ENCODE results near the gene UCP3.

Gene UCP3

DNA sequence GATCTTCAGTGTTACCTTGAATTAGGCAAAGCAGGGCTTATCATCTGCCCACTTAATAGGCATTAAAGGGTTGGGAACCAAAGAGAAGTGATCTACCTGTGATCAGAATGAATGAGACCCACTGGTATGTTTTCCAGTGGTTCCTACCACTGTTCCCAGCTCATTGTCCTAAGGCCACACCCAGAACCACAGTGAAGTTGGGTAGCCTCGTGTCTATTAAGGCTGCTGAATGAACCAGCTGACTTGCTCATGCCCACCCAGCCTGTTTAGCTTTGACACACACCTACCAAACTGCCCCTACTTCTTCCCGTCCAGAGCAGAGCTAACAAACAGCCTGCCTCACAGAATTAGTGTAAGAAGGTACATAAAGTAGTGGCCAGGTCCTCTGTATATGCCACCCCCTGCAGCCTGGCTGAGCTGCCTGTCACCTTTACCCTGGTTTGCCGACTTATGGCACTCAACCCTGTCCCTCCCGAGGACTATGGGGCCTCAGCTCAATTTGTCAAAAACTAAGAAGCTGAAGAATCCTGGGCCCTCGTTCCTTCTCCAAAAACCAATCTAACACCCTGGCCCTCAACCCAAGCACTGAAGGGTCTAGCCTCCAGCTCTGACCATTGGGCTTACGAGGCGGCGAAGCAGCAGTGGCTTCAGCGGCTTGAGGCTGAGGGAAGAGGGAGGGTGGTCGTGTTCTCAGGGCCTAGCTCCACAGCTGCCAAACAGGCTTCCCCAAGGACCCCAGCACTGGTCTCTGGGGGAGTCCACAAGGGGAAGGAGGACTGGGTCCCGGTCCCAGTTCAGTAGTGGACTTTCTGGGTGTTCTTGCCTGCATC is 36.0 kb downstream of the UCP3 start:
- H3K4me3 ChIP-seq (ENCODE audit: low read length in 2 of 2) = no peak overlapping the region
- H2BK15ac ChIP-seq (ENCODE audit: low read length) = no peak overlapping the region
- no CpG with 5 or more reads among the region's 11 CpGs for WGBS, 2 donors (ENCODE audit: extremely low coverage in 2 of 2, insufficient read length in 2 of 2, insufficient replicate concordance in 1 of 2)
- no peak overlapping the region for H3K4me2 ChIP-seq (ENCODE audit: insufficient read depth, low read length, poor library complexity, severe bottlenecking)
- no peak overlapping the region for H4K91ac ChIP-seq (ENCODE audit: low read depth, low read length, poor library complexity)
- H2BK5ac ChIP-seq (ENCODE audit: low read length) = no peak overlapping the region
- H2BK12ac ChIP-seq (ENCODE audit: low read length) = no peak overlapping the region
- no peak overlapping the region for H3K9ac ChIP-seq (ENCODE audit: low read depth, low read length, poor library complexity)
- H3K27ac ChIP-seq (replicated peaks; ENCODE audit: low read length) = no peak overlapping the region
- H3K4ac ChIP-seq (ENCODE audit: low read length) = no peak overlapping the region
- no peaks in the 10 kb centered on the region for H3K27me3 ChIP-seq (ENCODE audit: control insufficient read depth in 3 of 3, insufficient read depth in 3 of 3, low read depth in 1 of 3, low read length in 3 of 3)
- no peak overlapping the region for H4K8ac ChIP-seq (ENCODE audit: low read depth, low read length)
- no peaks in the 10 kb centered on the region for H3K79me1 ChIP-seq (ENCODE audit: low read depth, low read length)
- H2AFZ ChIP-seq (ENCODE audit: low read length) = no peak overlapping the region
- H2AK5ac ChIP-seq (ENCODE audit: low read depth, low read length) = no peak overlapping the region
- H3K23ac ChIP-seq (ENCODE audit: low read depth, low read length, poor library complexity) = no peak overlapping the region
- H3K4me1 ChIP-seq (ENCODE audit: control insufficient read depth in 2 of 2, insufficient read depth in 1 of 2, low read depth in 1 of 2, low read length in 2 of 2) = peaks cover 0 to 2% of the 10 kb centered on the region in 2 donors
- H3K14ac ChIP-seq (ENCODE audit: low read length) = no peak overlapping the region
- DNase-seq (ENCODE audit: low spot score) = no peak
- H3K18ac ChIP-seq (ENCODE audit: low read length) = no peak overlapping the region
- no peaks in the 10 kb centered on the region for H3K9me3 ChIP-seq (replicated peaks in 1 of 2; ENCODE audit: control insufficient read depth in 2 of 2, insufficient read depth in 1 of 2, low read depth in 1 of 2, low read length in 2 of 2)
- H2BK120ac ChIP-seq (ENCODE audit: low read depth, low read length) = no peak overlapping the region
- peaks cover 30 to 35% of the 10 kb centered on the region in 2 donors for H3K36me3 ChIP-seq (replicated peaks in 1 of 2; ENCODE audit: control insufficient read depth in 2 of 2, insufficient read depth in 2 of 2, low read length in 2 of 2)

DNA sequence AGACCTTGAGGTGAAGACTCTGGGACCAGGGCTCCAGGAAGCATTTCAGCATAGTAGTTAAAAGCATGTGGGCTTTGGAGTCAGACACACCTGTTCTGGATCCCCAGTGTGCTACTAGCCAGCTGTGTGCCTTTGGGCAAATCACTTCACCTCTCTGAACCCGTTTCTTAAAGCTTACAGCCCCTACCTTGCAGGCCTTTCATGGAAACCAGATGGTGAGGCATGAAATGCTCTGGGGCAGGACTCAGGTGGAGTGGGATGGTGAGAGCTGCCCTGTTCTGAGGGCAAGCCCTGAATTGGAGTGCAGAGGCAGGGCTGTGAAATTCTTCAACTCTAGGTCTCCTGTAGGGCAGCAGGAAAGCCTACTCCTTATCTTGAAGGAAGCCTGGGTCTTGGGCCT is 36.7 kb downstream of the UCP3 start:
- Histone ChIP-seq H2BK15ac (ENCODE audit: low read length) (no peak overlapping the region), H3K9me3 (replicated peaks in 1 of 2; ENCODE audit: control insufficient read depth in 2 of 2, insufficient read depth in 1 of 2, low read depth in 1 of 2, low read length in 2 of 2) (no peaks in the 10 kb centered on the region), H3K9ac (ENCODE audit: low read depth, low read length, poor library complexity) (no peak overlapping the region), H3K36me3 (replicated peaks in 1 of 2; ENCODE audit: control insufficient read depth in 2 of 2, insufficient read depth in 2 of 2, low read length in 2 of 2) (peaks cover 24 to 29% of the 10 kb centered on the region in 2 donors), H3K27ac (replicated peaks; ENCODE audit: low read length) (no peak overlapping the region), H2AFZ (ENCODE audit: low read length) (no peak overlapping the region), H3K4me1 (ENCODE audit: control insufficient read depth in 2 of 2, insufficient read depth in 1 of 2, low read depth in 1 of 2, low read length in 2 of 2) (no peaks in the 10 kb centered on the region), H3K4ac (ENCODE audit: low read length) (no peak overlapping the region), H3K4me3 (ENCODE audit: low read length in 2 of 2) (no peak overlapping the region), H4K91ac (ENCODE audit: low read depth, low read length, poor library complexity) (no peak overlapping the region), H3K14ac (ENCODE audit: low read length) (no peak overlapping the region), H2BK120ac (ENCODE audit: low read depth, low read length) (no peak overlapping the region), H4K8ac (ENCODE audit: low read depth, low read length) (no peak overlapping the region), H2BK5ac (ENCODE audit: low read length) (no peak overlapping the region), H3K18ac (ENCODE audit: low read length) (no peak overlapping the region), H3K79me1 (ENCODE audit: low read depth, low read length) (no peaks in the 10 kb centered on the region), H3K4me2 (ENCODE audit: insufficient read depth, low read length, poor library complexity, severe bottlenecking) (no peak overlapping the region), H3K27me3 (ENCODE audit: control insufficient read depth in 3 of 3, insufficient read depth in 3 of 3, low read depth in 1 of 3, low read length in 3 of 3) (no peaks in the 10 kb centered on the region), H2AK5ac (ENCODE audit: low read depth, low read length) (no peak overlapping the region), H3K23ac (ENCODE audit: low read depth, low read length, poor library complexity) (no peak overlapping the region), H2BK12ac (ENCODE audit: low read length) (no peak overlapping the region)
- no peak for DNase-seq (ENCODE audit: low spot score)
- no CpG with 5 or more reads among the region's 1 CpG for WGBS, 2 donors (ENCODE audit: extremely low coverage in 2 of 2, insufficient read length in 2 of 2, insufficient replicate concordance in 1 of 2)

DNA sequence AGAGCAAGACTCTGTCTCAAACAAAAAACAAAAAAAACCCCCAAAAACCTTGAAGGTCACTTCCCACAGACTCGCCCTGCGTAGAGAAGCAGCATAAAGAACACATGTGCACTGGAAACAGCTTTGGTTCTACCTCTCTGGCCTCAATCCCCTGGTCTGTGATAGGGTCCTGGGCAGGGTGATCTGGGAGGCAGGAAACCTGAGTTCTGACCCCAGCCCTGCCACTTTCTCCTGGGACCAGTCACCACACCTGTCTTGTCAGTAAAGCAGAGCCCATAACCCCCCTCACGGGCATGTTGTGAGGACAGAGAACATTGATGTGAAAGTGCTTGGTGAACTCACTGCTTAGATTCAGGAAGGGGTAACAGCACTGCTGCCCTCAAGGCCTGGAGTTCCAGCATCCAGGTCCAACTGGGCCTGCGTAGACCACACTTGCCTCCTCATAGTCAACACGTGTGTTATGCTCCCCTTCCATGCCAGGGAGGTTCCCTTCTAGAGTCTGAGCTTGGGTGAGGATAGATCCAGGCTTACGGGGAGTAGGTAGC is 37.6 kb downstream of the UCP3 start:
- Histone ChIP-seq H2AK5ac (ENCODE audit: low read depth, low read length) (no peak overlapping the region), H2BK15ac (ENCODE audit: low read length) (no peak overlapping the region), H3K27ac (replicated peaks; ENCODE audit: low read length) (no peak overlapping the region), H2BK120ac (ENCODE audit: low read depth, low read length) (no peak overlapping the region), H3K9me3 (replicated peaks in 1 of 2; ENCODE audit: control insufficient read depth in 2 of 2, insufficient read depth in 1 of 2, low read depth in 1 of 2, low read length in 2 of 2) (no peaks in the 10 kb centered on the region), H3K4me3 (ENCODE audit: low read length in 2 of 2) (no peak overlapping the region), H3K23ac (ENCODE audit: low read depth, low read length, poor library complexity) (peak overlapping the region; percentile 88), H4K8ac (ENCODE audit: low read depth, low read length) (no peak overlapping the region), H2BK12ac (ENCODE audit: low read length) (no peak overlapping the region), H3K36me3 (replicated peaks in 1 of 2; ENCODE audit: control insufficient read depth in 2 of 2, insufficient read depth in 2 of 2, low read length in 2 of 2) (peaks cover 16 to 20% of the 10 kb centered on the region in 2 donors), H3K9ac (ENCODE audit: low read depth, low read length, poor library complexity) (no peak overlapping the region), H2AFZ (ENCODE audit: low read length) (no peak overlapping the region), H3K4me2 (ENCODE audit: insufficient read depth, low read length, poor library complexity, severe bottlenecking) (no peak overlapping the region), H3K79me1 (ENCODE audit: low read depth, low read length) (no peaks in the 10 kb centered on the region), H3K14ac (ENCODE audit: low read length) (no peak overlapping the region), H2BK5ac (ENCODE audit: low read length) (peak overlapping the region; percentile 19), H3K18ac (ENCODE audit: low read length) (no peak overlapping the region), H4K91ac (ENCODE audit: low read depth, low read length, poor library complexity) (no peak overlapping the region), H3K4me1 (ENCODE audit: control insufficient read depth in 2 of 2, insufficient read depth in 1 of 2, low read depth in 1 of 2, low read length in 2 of 2) (no peaks in the 10 kb centered on the region), H3K27me3 (ENCODE audit: control insufficient read depth in 3 of 3, insufficient read depth in 3 of 3, low read depth in 1 of 3, low read length in 3 of 3) (no peaks in the 10 kb centered on the region), H3K4ac (ENCODE audit: low read length) (no peak overlapping the region)
- no CpG with 5 or more reads among the region's 6 CpGs for WGBS, 2 donors (ENCODE audit: extremely low coverage in 2 of 2, insufficient read length in 2 of 2, insufficient replicate concordance in 1 of 2)
- DNase-seq (ENCODE audit: low spot score) = no peak

DNA sequence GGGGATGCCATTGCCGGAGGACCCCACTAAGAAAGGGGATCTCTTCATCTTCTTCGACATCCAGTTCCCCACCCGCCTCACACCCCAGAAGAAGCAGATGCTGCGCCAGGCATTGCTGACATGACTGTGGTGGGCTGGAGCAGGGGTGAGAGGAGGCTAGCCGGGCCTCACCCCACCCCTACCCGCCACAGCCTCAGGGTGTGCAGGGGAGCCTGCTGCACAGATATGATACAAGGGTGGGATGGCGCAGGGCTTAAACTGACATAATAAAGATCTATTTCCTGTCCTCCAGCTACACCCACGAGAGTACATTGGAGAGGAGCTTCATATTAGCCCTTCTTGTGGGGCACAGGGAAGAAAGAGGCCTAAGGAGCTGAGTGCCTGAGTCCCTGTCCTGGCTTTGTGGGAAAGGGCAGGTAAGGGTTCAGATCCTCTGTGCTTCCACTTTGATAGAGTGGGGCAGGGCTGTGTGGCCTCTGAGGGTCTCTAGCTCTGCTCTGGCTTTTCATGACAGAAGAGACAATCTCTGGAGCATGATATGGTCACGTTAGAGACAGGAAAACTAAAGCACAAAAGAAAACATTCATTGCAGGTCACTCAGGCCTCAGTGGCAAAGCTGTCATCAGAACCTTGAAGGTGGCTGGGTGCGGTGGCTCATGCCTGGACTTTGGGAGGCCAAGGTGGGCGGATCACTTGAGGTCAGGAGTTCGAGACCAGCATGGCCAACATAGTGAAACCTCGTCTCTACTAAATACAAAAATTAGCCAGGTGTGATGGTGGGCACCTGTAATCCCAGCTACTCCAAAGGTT is 38.7 kb downstream of the UCP3 start:
- Histone ChIP-seq H3K9me3 (replicated peaks in 1 of 2; ENCODE audit: control insufficient read depth in 2 of 2, insufficient read depth in 1 of 2, low read depth in 1 of 2, low read length in 2 of 2) (no peaks in the 10 kb centered on the region), H4K8ac (ENCODE audit: low read depth, low read length) (no peak overlapping the region), H2BK15ac (ENCODE audit: low read length) (no peak overlapping the region), H3K79me1 (ENCODE audit: low read depth, low read length) (no peaks in the 10 kb centered on the region), H3K4me1 (ENCODE audit: control insufficient read depth in 2 of 2, insufficient read depth in 1 of 2, low read depth in 1 of 2, low read length in 2 of 2) (peaks cover 0 to 3% of the 10 kb centered on the region in 2 donors), H2BK5ac (ENCODE audit: low read length) (no peak overlapping the region), H3K27ac (replicated peaks; ENCODE audit: low read length) (no peak overlapping the region), H3K14ac (ENCODE audit: low read length) (no peak overlapping the region), H3K4ac (ENCODE audit: low read length) (no peak overlapping the region), H3K36me3 (replicated peaks in 1 of 2; ENCODE audit: control insufficient read depth in 2 of 2, insufficient read depth in 2 of 2, low read length in 2 of 2) (peaks cover 9 to 10% of the 10 kb centered on the region in 2 donors), H2AK5ac (ENCODE audit: low read depth, low read length) (no peak overlapping the region), H2BK12ac (ENCODE audit: low read length) (no peak overlapping the region), H2AFZ (ENCODE audit: low read length) (no peak overlapping the region), H3K27me3 (ENCODE audit: control insufficient read depth in 3 of 3, insufficient read depth in 3 of 3, low read depth in 1 of 3, low read length in 3 of 3) (no peaks in the 10 kb centered on the region), H2BK120ac (ENCODE audit: low read depth, low read length) (no peak overlapping the region), H3K23ac (ENCODE audit: low read depth, low read length, poor library complexity) (no peak overlapping the region), H3K4me2 (ENCODE audit: insufficient read depth, low read length, poor library complexity, severe bottlenecking) (no peak overlapping the region), H3K9ac (ENCODE audit: low read depth, low read length, poor library complexity) (no peak overlapping the region), H3K18ac (ENCODE audit: low read length) (no peak overlapping the region), H3K4me3 (ENCODE audit: low read length in 2 of 2) (no peak overlapping the region), H4K91ac (ENCODE audit: low read depth, low read length, poor library complexity) (no peak overlapping the region)
- no CpG with 5 or more reads among the region's 13 CpGs for WGBS, 2 donors (ENCODE audit: extremely low coverage in 2 of 2, insufficient read length in 2 of 2, insufficient replicate concordance in 1 of 2)
- no peak for DNase-seq (ENCODE audit: low spot score)
